Measurements from ENCODE around the gene MAPT. TPM values are rescaled to one million over a fixed set of nuclear protein-coding genes. Genes with fewer than 3 reads are reported as not detected.

MAPT gene
- total RNA-seq, 4 donors from 2014 or later, result 4.2 to 11.1 (median 7.3) TPM

- peaks cover 0 to 15% (median 2%) of the 10 kb centered on the region in 4 donors for H3K36me3 ChIP-seq
- H3K9me3 ChIP-seq, result no peaks in the 10 kb centered on the region
- H3K27me3 ChIP-seq, result no peaks in the 10 kb centered on the region
- 75% methylated on average over 29 of the region's 31 CpGs for WGBS
- TF ChIP-seq CTCF (IDR thresholded peaks at IDR 0.05) (no peak), POLR2A (IDR thresholded peaks at IDR 0.05; ENCODE audit: low read depth) (no peak), EP300 (IDR thresholded peaks at IDR 0.05) (no peak), POLR2AphosphoS5 (IDR thresholded peaks at IDR 0.05) (no peak)
- intact Hi-C loops (cut with DNase I), result no loop called here
- H3K4me1 ChIP-seq, result no peaks in the 10 kb centered on the region
- DNase-seq (ENCODE audit: extremely low spot score), result no peak
- H3K27ac ChIP-seq (replicated peaks in 1 of 4), result no peak overlapping the region
- no peak overlapping the region for H3K4me3 ChIP-seq
These were observed 89.4 kb downstream of the MAPT start for GRCh38 chr17:45983614-45984310.

- no peak for DNase-seq (ENCODE audit: extremely low spot score)
- Histone ChIP-seq H3K27ac (replicated peaks in 1 of 4) (no peak overlapping the region), H3K9me3 (no peaks in the 10 kb centered on the region), H3K4me1 (no peaks in the 10 kb centered on the region), H3K36me3 (peaks cover 0 to 15% (median 2%) of the 10 kb centered on the region in 4 donors), H3K27me3 (no peaks in the 10 kb centered on the region), H3K4me3 (no peak overlapping the region)
- intact Hi-C loops (cut with DNase I), result no loop called here
- WGBS, result 90% methylated on average over 4 of the region's 5 CpGs
- no peak for TF ChIP-seq POLR2AphosphoS5 (IDR thresholded peaks at IDR 0.05)
- TF ChIP-seq CTCF (IDR thresholded peaks at IDR 0.05), result no peak
These were observed 90.0 kb downstream of the MAPT start for GRCh38 chr17:45984368-45984767.

GRCh38 chr17:45985447-45985846 lies 91.1 kb downstream of the MAPT start:
- peaks cover 0 to 15% (median 2%) of the 10 kb centered on the region in 4 donors for H3K36me3 ChIP-seq
- TF ChIP-seq EP300 (IDR thresholded peaks at IDR 0.05) (no peak), POLR2AphosphoS5 (IDR thresholded peaks at IDR 0.05) (no peak), CTCF (IDR thresholded peaks at IDR 0.05) (no peak), POLR2A (IDR thresholded peaks at IDR 0.05; ENCODE audit: low read depth) (no peak)
- H3K4me1 ChIP-seq, result no peaks in the 10 kb centered on the region
- no peak for DNase-seq (ENCODE audit: extremely low spot score)
- no peak overlapping the region for H3K27ac ChIP-seq (replicated peaks in 1 of 4)
- H3K4me3 ChIP-seq, result no peak overlapping the region
- intact Hi-C loops (cut with DNase I), result no loop called here
- 88% methylated on average over 4 of the region's 4 CpGs for WGBS
- H3K27me3 ChIP-seq, result no peaks in the 10 kb centered on the region
- H3K9me3 ChIP-seq, result no peaks in the 10 kb centered on the region

- H3K36me3 ChIP-seq, result peaks cover 0 to 15% (median 2%) of the 10 kb centered on the region in 4 donors
- H3K4me1 ChIP-seq, result no peaks in the 10 kb centered on the region
- no peak for TF ChIP-seq EP300 (IDR thresholded peaks at IDR 0.05)
- TF ChIP-seq POLR2AphosphoS5 (IDR thresholded peaks at IDR 0.05), result no peak
- TF ChIP-seq CTCF (IDR thresholded peaks at IDR 0.05), result no peak
- TF ChIP-seq POLR2A (IDR thresholded peaks at IDR 0.05; ENCODE audit: low read depth), result no peak
- H3K4me3 ChIP-seq, result no peak overlapping the region
- DNase-seq (ENCODE audit: extremely low spot score), result no peak
- no peak overlapping the region for H3K27ac ChIP-seq (replicated peaks in 1 of 4)
- WGBS, result 91% methylated on average over 3 of the region's 4 CpGs
- no peaks in the 10 kb centered on the region for H3K9me3 ChIP-seq
- no peaks in the 10 kb centered on the region for H3K27me3 ChIP-seq
- intact Hi-C loops (cut with DNase I), result no loop called here
These were observed 91.7 kb downstream of the MAPT start for GRCh38 chr17:45986056-45986455.

GRCh38 chr17:45987706-45988105 lies 93.4 kb downstream of the MAPT start:
- H3K36me3 ChIP-seq, result peaks cover 0 to 15% (median 2%) of the 10 kb centered on the region in 4 donors
- 86% methylated on average over 4 of the region's 5 CpGs for WGBS
- no peaks in the 10 kb centered on the region for H3K9me3 ChIP-seq
- no peak overlapping the region for H3K4me3 ChIP-seq
- intact Hi-C loops (cut with DNase I), result no loop called here
- H3K4me1 ChIP-seq, result no peaks in the 10 kb centered on the region
- TF ChIP-seq CTCF (IDR thresholded peaks at IDR 0.05), result no peak
- no peak for TF ChIP-seq EP300 (IDR thresholded peaks at IDR 0.05)
- TF ChIP-seq POLR2AphosphoS5 (IDR thresholded peaks at IDR 0.05), result no peak
- no peak for TF ChIP-seq POLR2A (IDR thresholded peaks at IDR 0.05; ENCODE audit: low read depth)
- H3K27ac ChIP-seq (replicated peaks in 1 of 4), result no peak overlapping the region
- no peaks in the 10 kb centered on the region for H3K27me3 ChIP-seq
- DNase-seq (ENCODE audit: extremely low spot score), result no peak
